Panc1 (cell line): ENCODE data around the gene PCDHGB7. TPM values are rescaled to one million over a fixed set of nuclear protein-coding genes. Genes with fewer than 3 reads are reported as not detected.

Experiments
- total RNA-seq: library from RNA; stranded (reverse); gene quantifications from one replicate; pipeline ENCODE4 v1.2.1, GENCODE V29; 2021; ENCODE audit not compliant: unreplicated experiment

PCDHGB7 gene
- total RNA-seq, 1 experiment from 2014 or later, result 6.7 TPM

Other genes with a start within 250 kb of the PCDHGB7 start
- 1.3 TPM for gene PCDHB7, start 245.0 kb upstream of the PCDHGB7 start, total RNA-seq
- gene PCDHB8, start 239.9 kb upstream of the PCDHGB7 start, total RNA-seq, result 7.6 TPM
- 1.8 TPM for gene PCDHB16, start 235.3 kb upstream of the PCDHGB7 start, total RNA-seq
- 1.8 TPM for gene PCDHB9, start 230.5 kb upstream of the PCDHGB7 start, total RNA-seq
- gene PCDHB10, start 225.3 kb upstream of the PCDHGB7 start, total RNA-seq, result 0.72 TPM
- 1.6 TPM for gene PCDHB11, start 218.1 kb upstream of the PCDHGB7 start, total RNA-seq
- 0.44 TPM for gene PCDHB12, start 209.0 kb upstream of the PCDHGB7 start, total RNA-seq
- 1.0 TPM for gene PCDHB13, start 203.8 kb upstream of the PCDHGB7 start, total RNA-seq
- gene PCDHB14, start 194.3 kb upstream of the PCDHGB7 start, total RNA-seq, result 0.80 TPM
- gene PCDHB15, start 172.3 kb upstream of the PCDHGB7 start, total RNA-seq, result 0.15 TPM
- 0.28 TPM for gene SLC25A2, start 113.6 kb upstream of the PCDHGB7 start, total RNA-seq
- 71.0 TPM for gene TAF7, start 96.9 kb upstream of the PCDHGB7 start, total RNA-seq
- gene PCDHGA1, start 87.2 kb upstream of the PCDHGB7 start, total RNA-seq, result 0.92 TPM
- gene PCDHGA2, start 78.9 kb upstream of the PCDHGB7 start, total RNA-seq, result 0.05 TPM
- not detected for gene PCDHGA3, start 73.8 kb upstream of the PCDHGB7 start, total RNA-seq
- gene PCDHGB1, start 67.6 kb upstream of the PCDHGB7 start, total RNA-seq, result 2.0 TPM
- gene PCDHGA4, start 62.7 kb upstream of the PCDHGB7 start, total RNA-seq, result 0.69 TPM
- 5.3 TPM for gene PCDHGB2, start 57.7 kb upstream of the PCDHGB7 start, total RNA-seq
- gene PCDHGA5, start 53.5 kb upstream of the PCDHGB7 start, total RNA-seq, result 0.67 TPM
- gene PCDHGB3, start 47.4 kb upstream of the PCDHGB7 start, total RNA-seq, result 0.49 TPM
- gene PCDHGA6, start 43.8 kb upstream of the PCDHGB7 start, total RNA-seq, result 0.59 TPM
- 0.18 TPM for gene PCDHGA7, start 34.9 kb upstream of the PCDHGB7 start, total RNA-seq
- 0.21 TPM for gene PCDHGB4, start 30.0 kb upstream of the PCDHGB7 start, total RNA-seq
- 0.18 TPM for gene PCDHGA8, start 25.0 kb upstream of the PCDHGB7 start, total RNA-seq
- gene PCDHGB5, start 19.7 kb upstream of the PCDHGB7 start, total RNA-seq, result 0.87 TPM
- gene PCDHGA9, start 14.9 kb upstream of the PCDHGB7 start, total RNA-seq, result 0.15 TPM
- 0.23 TPM for gene PCDHGB6, start 9.7 kb upstream of the PCDHGB7 start, total RNA-seq
- gene PCDHGA10, start 4.7 kb upstream of the PCDHGB7 start, total RNA-seq, result 0.69 TPM
- 0.39 TPM for gene PCDHGA11, start 3.4 kb downstream of the PCDHGB7 start, total RNA-seq
- 0.21 TPM for gene PCDHGA12, start 12.8 kb downstream of the PCDHGB7 start, total RNA-seq
- gene PCDHGC3, start 58.3 kb downstream of the PCDHGB7 start, total RNA-seq, result 54.1 TPM
- gene PCDHGC4, start 67.4 kb downstream of the PCDHGB7 start, total RNA-seq, result 0.57 TPM
- gene PCDHGC5, start 71.4 kb downstream of the PCDHGB7 start, total RNA-seq, result 0.36 TPM
- 155 TPM for gene DIAPH1, start 201.3 kb downstream of the PCDHGB7 start, total RNA-seq
- 75.5 TPM for gene HDAC3, start 219.2 kb downstream of the PCDHGB7 start, total RNA-seq
- gene RELL2, start 219.3 kb downstream of the PCDHGB7 start, total RNA-seq, result 13.3 TPM
- 32.8 TPM for gene FCHSD1, start 233.7 kb downstream of the PCDHGB7 start, total RNA-seq